Sciatic nerve (tissue), 2 donors: ENCODE measurements around the gene GOT1. TPM values are rescaled to one million over a fixed set of nuclear protein-coding genes. Genes with fewer than 3 reads are reported as not detected.

Source experiments
- ATAC-seq: fragments of 200-7000 bp; cut with Tn5 transposase; one replicate; pipeline ENCODE4 v1.9.1; 2020; ENCODE audit warnings: mild to moderate bottlenecking, moderate library complexity
- DNase-seq: peaks from one replicate; pipeline ENCODE4 v3.0.0-alpha.2; 2020; ENCODE audit warnings: low spot score
- intact Hi-C: fragments of 100-400 bp; cut with DNase I; formaldehyde crosslinking; loops from one replicate; pipeline ENCODE4 v1.14.2; 2022
- total RNA-seq: library from RNA; stranded (reverse); fragmentation: NEBNext Ultra II Directional; extraction: Animal tissue kit (Norgen Biotek cat#: 25700); gene quantifications from one replicate; pipeline ENCODE4 v1.2.1, GENCODE V29; 2021
- donor health status: DM: no; HTN: no; CAD: no.
- donor health status: DM: no; HTN: no; CAD: no.

The GOT1 gene
- total RNA-seq, 1 donor from 2014 or later, result 12.2 TPM

- ATAC-seq (no peak), DNase-seq (no peak)
- intact Hi-C loops, result no loop called here
These were observed 8.5 kb upstream of the GOT1 start for GRCh38 chr10:99438890-99439289.

- no peak for DNase-seq
- intact Hi-C loops, result no loop called here
- peak; percentile 58 for ATAC-seq
These were observed 5.7 kb upstream of the GOT1 start for GRCh38 chr10:99435986-99436638.

DNA sequence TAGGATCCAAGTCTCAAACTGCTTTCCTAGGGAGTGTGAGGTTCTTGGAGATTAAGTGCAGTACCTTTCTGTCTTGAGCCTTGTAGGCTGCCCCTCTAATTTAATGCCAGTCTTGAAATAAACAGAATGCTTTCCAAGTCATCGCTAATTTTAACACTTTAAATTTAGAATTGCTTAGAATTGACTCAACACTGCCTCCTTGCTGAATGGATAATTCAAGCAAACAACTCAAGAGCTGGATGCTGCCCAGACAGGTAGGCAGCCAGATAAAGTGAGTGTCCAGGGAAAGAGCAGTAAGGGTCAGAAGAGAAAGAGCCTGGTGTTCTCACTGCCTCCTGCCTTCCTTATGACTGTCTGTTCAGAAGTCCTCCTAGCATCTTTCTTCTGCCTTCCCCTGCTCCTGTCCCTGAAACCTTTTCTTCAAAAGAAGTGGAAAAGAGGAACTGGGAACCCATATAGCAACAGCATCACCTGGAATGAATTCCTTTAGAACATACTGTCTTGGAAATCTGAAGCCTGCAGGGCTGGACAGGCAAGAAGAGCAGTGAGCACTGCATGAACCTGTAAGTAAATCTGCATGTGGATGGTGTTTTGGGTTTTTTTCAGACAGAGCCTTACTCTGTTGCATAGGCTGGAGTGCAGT, 3.1 kb upstream of the GOT1 start:
- intact Hi-C loops, result loop anchor here (5.0 kb wide), 1 partner anchor 179 kb away; no protein-coding TSS in a partner anchor
- ATAC-seq, result no peak
- DNase-seq, result no peak

GRCh38 chr10:99432881-99433280, 2.5 kb upstream of the GOT1 start:
- DNase-seq (no peak), ATAC-seq (no peak)
- intact Hi-C loops, result loop anchor here (5.0 kb wide), 1 partner anchor 179 kb away; no protein-coding TSS in a partner anchor

DNA sequence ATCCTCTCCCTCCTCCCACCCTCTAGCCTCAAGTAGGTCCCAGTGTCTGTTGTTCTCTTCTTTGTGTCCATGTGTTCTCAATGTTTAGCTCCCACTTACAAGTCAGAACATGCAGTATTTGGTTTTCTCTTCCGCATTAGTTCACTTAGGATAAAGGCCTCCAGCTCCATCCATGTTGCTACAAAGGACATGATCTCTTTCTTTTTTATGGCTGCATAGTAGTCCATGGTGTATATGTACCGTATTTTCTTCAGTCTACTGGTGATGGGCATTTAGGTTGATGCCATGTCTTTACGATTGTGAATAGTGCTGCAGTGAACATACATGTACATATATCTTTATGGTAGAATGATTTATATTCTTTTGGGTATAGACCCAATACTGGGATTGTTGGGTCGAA, 1.6 kb upstream of the GOT1 start:
- intact Hi-C loops, result loop anchor here (5.0 kb wide), 1 partner anchor 180 kb away; no protein-coding TSS in a partner anchor
- ATAC-seq, result no peak
- DNase-seq, result no peak

GRCh38 chr10:99431190-99431760, 851 bp upstream of the GOT1 start:
- DNase-seq, result peak; percentile 83
- intact Hi-C loops, result loop anchor here (5.0 kb wide), 1 partner anchor 181 kb away; no protein-coding TSS in a partner anchor
- peak; percentile 67 for ATAC-seq

GRCh38 chr10:99430116-99430450, 341 bp downstream of the GOT1 start:
- intact Hi-C loops, result loop anchor here (5.0 kb wide), 1 partner anchor 182 kb away; no protein-coding TSS in a partner anchor
- DNase-seq (no peak), ATAC-seq (peak; percentile 25)

GRCh38 chr10:99429517-99430095, 818 bp downstream of the GOT1 start:
- no peak for DNase-seq
- ATAC-seq, result no peak
- intact Hi-C loops, result loop anchor here (5.0 kb wide), 1 partner anchor 183 kb away; no protein-coding TSS in a partner anchor

- intact Hi-C loops, result no loop called here
These were observed 2.7 kb downstream of the GOT1 start for GRCh38 chr10:99427566-99428190.

GRCh38 chr10:99426689-99427088, 3.7 kb downstream of the GOT1 start:
- intact Hi-C loops, result no loop called here
- DNase-seq (no peak), ATAC-seq (no peak)

More at GRCh38 chr10:99427566-99428190, 2.7 kb downstream of the GOT1 start:
- ATAC-seq, result no peak
- DNase-seq, result no peak

DNA sequence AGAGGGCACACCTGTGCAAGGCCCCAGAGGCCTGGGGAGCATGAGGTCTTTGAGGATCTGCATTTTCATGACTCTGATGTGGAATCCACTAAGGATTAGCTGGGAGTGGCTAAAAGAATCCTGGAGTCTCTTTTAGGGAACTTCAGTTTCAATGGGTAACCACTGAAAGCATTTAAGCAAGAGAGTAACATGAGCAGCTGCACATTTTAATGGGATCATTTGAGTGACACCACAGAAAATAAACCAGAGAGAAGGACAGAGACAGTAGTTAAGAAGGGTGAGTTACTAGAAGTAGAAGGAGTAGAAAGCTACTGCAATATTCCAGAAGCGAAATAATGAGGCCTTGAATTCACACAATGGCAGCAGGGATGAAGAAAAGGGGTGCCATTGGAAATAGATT, 5.2 kb downstream of the GOT1 start:
- intact Hi-C loops, result no loop called here
- no peak for DNase-seq
- ATAC-seq, result no peak

GRCh38 chr10:99424656-99425055, 5.8 kb downstream of the GOT1 start:
- intact Hi-C loops, result no loop called here
- no peak for DNase-seq
- ATAC-seq, result no peak

DNA sequence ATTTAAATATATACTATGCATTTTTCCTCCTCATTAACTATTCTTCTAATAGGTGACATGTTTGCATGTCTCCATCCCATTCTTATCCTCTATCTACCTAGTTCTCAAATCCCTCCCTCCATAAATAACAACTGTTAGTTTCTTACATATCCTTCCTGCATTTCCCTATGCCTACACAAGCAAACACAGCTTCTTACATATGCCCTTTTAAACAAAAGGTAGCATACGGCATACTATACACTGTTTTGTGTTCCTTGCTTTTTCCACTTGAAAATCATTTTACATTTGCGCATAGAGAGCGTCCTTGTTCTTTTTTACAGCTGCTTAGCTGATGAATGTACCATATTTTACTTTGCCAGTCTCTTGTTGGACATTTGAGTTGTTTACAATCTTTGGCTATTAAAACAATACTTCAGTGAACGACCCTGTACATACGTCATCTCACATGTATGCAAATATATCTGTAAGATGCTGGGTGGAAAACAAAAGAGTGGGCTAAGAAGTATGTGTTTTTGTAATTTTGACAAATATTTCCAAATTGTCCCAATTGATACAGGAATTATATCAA, 7.8 kb downstream of the GOT1 start:
- DNase-seq, result no peak
- no peak for ATAC-seq
- intact Hi-C loops, result no loop called here

DNA sequence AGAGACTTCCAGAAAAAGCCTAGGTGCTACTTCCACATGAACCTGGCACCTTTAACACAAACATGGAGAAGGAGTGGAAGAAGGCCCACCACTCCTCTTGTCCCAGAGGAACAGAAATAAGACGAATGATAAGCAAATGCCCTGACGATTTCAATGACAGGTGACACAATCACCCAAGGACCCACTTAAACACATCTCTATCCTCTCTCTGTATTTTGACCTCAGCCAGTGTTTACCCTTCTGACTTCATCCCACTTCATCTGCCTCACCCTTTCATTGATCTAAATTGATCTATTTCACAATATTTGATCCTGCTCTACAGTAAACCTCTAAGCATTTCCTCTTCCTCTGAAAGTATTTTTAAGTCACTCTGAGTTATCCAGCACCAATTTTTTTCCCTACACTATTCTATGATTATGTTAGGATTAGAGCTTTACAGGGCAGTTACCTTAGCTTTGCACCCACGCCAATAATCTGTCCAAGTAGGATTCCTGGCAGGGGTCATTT, 9.1 kb downstream of the GOT1 start:
- intact Hi-C loops, result no loop called here
- DNase-seq (no peak), ATAC-seq (no peak)

DNA sequence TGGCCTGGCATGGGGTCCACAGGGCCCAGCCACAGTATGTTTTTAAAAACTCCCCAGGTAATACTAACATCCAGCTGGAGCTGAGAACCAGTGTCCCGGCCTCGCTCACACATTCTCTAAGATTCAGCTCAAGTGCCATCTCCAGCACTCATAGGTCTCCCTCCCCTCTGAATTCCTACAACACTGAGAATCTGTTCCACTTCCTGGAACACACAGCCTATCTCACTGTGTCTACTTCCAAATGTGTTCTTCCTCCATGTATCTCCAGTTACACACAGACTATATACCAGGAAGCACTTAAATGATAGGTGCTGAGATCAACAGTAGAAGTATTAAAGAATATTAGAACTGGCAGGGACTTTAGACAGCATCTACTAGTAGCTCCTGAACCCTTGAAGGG, 10.7 kb downstream of the GOT1 start:
- DNase-seq (no peak), ATAC-seq (no peak)
- intact Hi-C loops, result no loop called here

- ATAC-seq, result no peak
- intact Hi-C loops, result no loop called here
- no peak for DNase-seq
These were observed 11.4 kb downstream of the GOT1 start for GRCh38 chr10:99418910-99419624.

GRCh38 chr10:99412099-99412498, 18.3 kb downstream of the GOT1 start:
- intact Hi-C loops, result no loop called here
- no peak for ATAC-seq
- no peak for DNase-seq

- no peak for ATAC-seq
These were observed 18.9 kb downstream of the GOT1 start for GRCh38 chr10:99411546-99411945.

More at GRCh38 chr10:99411546-99411945, 18.9 kb downstream of the GOT1 start:
- DNase-seq, result no peak
- intact Hi-C loops, result no loop called here
